HS-27A (cell line): ENCODE results near the gene CORIN.

Source experiments
- DNase-seq: peaks from one replicate; pipeline ENCODE4 v3.0.0-alpha.2; 2012; ENCODE audit warnings: low read depth, missing footprints

The CORIN gene, protein sequence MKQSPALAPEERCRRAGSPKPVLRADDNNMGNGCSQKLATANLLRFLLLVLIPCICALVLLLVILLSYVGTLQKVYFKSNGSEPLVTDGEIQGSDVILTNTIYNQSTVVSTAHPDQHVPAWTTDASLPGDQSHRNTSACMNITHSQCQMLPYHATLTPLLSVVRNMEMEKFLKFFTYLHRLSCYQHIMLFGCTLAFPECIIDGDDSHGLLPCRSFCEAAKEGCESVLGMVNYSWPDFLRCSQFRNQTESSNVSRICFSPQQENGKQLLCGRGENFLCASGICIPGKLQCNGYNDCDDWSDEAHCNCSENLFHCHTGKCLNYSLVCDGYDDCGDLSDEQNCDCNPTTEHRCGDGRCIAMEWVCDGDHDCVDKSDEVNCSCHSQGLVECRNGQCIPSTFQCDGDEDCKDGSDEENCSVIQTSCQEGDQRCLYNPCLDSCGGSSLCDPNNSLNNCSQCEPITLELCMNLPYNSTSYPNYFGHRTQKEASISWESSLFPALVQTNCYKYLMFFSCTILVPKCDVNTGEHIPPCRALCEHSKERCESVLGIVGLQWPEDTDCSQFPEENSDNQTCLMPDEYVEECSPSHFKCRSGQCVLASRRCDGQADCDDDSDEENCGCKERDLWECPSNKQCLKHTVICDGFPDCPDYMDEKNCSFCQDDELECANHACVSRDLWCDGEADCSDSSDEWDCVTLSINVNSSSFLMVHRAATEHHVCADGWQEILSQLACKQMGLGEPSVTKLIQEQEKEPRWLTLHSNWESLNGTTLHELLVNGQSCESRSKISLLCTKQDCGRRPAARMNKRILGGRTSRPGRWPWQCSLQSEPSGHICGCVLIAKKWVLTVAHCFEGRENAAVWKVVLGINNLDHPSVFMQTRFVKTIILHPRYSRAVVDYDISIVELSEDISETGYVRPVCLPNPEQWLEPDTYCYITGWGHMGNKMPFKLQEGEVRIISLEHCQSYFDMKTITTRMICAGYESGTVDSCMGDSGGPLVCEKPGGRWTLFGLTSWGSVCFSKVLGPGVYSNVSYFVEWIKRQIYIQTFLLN

DNA sequence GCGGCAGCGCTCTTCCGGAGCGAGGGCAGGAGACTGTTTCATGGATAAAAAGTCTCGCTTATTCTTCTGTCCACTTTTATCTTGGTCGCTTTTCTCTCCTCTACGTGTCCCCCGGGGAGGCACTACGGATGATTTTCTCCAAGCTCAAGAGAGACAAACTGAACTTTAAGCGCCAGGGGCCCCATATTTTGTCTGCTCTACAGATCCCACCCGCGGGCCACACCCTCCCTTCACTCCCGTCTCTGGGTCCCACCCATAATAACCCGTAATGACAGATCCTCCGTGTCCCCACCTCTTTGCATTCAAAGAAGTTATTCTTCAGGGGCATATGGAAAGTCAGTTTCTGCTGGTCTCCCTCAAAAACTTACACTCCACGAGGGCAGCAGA, at the start of gene CORIN:
TSS of gene CORIN (minus strand) at position 160 of the 387 bp plus-strand sequence. CDS start at position 42, 118 bp downstream.
- DNase-seq = no peak

DNA sequence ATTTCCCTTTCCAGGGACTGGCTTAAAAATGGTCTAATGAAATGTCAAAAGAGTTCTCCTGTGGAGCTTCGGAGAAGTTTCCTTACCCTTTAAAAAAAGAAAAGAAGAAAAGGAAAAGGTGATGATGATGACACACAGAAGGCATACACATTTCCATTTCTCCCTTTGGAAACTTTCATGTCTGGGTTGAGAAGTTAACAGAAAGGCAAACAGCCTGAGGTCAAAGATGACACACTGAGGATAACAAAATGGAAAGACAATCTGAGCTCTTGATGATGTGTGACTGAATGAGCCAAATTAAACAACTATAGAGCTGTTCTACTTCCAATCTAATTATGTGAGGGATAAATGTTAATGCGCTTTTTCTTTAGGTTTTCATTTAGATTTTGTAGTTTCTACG, 44.4 kb upstream of the CORIN start:
- no peak for DNase-seq

DNA sequence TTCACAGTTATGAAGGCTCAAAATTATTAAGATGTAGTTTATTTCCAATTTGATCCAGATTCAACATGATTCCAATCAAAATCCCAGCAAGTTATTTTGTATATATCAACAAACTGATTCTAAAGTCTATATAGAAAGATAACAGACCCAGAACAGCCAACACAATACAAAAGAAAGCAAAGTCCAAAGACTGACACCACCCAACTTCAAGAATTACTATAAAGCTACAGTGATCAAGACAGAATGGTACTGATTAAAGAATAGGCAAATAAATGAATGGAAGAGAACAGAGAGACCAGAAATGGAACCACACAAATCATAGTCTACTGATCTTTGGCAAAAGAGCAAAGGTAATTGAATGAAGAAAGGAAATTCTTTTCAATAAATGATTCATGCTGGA, 41.6 kb upstream of the CORIN start:
- no peak for DNase-seq

DNA sequence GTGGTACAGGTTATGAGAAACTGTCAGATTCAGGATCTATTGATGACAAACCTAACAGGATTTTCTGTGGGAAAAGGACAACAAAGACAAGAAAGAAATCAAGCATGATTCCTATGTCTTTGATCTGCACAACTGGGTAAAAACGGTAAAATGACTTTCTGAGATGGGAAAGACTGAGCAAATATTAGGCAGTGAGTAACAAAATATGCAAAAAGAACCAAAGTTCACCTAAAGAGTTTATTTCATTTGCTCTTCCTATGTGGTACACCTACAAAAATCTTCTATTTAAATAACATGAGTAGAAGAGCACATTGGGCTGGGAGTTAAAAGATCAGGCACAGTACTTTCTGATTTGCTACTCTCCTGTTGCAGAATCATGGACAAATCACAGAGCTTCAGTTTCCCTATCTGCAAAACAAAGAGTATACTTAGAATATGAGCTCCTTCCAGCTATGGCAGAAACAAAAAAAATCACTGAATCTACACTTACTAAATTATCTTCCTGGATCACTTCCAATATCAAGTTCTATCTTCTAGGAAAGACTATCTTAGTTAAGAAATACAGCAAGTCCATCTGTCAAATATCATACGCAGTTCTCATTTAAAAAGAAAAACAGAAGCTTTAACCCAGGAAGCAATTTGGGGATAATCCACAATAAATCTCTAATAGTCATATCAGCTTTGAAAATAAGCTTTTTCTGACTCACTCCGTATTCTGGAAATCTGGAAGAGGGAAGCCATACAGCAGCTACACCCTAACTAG, 39.1 kb upstream of the CORIN start:
- DNase-seq = no peak

DNA sequence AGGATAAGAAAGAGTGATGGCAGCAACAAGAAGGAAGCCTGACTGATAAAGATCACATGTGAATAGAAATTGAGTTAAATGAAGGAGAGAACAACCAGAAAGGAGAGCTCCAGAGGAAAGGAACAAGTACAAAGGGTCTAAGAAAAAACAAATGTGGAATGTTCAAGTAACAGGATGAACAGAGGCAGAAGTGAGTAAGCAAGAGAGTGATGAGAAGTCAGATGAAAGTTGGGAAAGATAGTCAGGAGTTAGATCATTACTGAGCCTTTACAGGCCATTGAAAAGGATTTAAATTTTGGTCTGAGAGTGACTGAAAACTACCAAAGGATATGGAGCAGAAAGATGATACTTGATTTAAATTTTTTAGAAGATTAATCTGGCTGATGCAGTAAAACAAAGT, 38.4 kb upstream of the CORIN start:
- no peak for DNase-seq

DNA sequence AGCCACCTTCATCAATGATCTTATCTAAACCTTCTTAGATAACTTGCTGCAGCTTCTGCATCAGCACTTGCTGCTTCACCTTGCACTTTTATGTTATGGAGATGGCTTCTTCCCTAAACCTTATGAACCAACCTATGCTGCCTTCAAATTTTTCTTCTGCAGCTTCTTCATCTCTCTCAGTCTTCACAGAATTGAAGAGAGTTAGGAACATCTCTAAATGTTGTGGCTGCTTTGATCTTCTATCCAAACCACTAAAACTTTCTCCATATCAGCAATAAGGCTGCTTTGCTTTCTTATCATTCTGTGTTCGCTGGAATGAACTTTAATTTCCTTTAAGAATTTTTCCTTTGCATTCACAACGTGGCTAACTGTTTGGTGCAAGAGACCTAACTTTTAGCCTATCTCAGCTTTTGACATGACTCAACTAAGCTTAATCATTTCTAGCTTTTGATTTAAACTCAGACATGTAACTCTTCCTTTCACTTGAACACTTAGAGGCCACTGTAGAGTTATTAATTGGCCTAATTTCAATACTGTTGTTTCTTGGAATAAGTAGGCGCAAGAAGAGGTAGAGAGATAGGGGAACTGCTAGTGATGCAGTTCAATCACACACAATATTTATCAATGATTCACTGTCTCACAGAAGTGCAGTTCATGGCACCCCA, 36.1 kb upstream of the CORIN start:
- DNase-seq = no peak

DNA sequence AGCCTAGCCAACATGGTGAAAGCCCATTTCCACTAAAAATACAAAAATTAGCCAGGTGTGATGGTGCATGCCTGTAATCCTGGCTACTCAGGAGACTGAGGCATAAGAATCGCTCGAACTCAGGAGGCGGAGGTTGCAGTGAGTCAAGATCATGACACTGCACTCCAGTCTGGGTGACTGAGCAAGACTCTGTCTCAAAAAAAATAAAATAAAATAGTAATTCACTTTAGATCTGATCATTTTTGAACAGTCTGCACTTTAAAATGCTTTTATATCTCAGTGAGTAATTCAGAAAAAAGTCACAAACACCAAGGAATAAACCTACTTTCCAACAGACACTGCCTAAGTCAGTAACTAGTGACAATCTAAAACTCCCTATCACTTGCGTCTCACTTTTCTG, 25.6 kb upstream of the CORIN start:
- DNase-seq = no peak

DNA sequence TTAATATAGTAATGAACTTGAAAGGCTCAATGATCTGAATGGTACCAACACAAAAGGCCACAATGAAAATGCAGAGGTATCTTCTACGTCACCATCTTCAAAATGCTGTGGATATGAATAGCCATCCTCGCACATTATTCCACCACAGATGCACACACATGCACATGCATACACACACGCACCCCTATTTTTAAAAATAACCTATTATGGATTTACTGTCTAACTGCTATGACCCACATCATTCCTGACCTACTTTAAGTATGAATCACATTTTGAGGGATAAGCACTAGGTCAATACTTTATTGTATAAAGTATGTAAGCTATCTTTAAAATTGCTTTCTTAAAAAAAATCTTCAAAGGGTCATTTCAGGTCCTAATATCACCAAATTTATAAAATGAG, 24.4 kb upstream of the CORIN start:
- DNase-seq = peak; percentile 80

DNA sequence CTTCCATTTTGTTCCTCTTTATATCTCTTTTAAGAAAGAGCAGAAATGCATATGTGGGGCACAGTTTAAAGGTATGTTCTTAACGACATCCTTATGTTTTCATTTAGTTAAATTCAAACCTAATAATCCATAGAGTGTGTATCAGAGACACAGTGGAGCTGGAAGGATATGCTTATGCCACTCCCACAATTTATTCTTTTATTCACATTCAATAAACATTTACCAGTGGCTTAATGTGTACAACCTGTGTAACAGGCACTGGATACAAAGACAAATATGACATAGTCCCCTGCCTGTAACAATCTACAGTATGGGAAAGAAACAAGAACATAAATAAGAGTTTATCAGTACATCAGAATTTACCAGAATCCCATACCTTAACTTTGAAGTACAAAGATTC, 22.4 kb upstream of the CORIN start:
- DNase-seq = no peak

DNA sequence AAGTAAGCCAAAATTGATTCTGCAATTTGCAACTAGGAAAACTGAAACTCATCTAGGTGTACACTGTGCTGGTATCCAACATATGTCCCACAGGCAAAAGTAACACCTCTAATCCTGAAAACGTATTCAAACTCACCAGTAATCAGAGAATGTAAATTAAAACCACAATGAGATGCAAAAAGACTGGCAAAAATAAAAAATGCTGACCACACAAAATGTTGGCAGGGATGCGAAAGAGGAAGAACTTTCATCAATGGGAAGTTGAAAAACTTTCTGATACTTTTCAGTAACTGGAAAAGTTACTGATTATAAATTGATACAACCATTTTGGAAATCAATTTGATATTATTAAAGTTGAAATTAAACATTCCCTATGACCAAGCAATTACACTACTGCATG, 20.1 kb upstream of the CORIN start:
- no peak for DNase-seq

DNA sequence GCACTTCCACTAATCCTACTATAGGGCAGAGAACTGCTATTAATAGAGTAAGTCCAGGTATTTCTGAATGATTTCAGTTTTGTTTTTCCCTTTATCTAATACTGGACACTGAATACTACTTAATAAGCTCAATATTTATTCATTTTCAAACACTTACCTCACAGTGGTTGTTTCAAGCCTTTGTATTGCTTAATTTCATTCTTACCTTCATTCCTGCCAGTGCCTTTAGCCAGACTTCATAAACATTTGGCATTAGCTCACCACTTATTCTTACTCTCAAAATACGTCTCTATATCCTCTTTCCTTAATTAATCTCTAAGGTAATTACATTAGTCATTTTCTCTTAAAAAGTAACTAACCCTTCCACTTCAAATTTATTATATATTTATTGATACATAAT, 18.8 kb upstream of the CORIN start:
- no peak for DNase-seq

DNA sequence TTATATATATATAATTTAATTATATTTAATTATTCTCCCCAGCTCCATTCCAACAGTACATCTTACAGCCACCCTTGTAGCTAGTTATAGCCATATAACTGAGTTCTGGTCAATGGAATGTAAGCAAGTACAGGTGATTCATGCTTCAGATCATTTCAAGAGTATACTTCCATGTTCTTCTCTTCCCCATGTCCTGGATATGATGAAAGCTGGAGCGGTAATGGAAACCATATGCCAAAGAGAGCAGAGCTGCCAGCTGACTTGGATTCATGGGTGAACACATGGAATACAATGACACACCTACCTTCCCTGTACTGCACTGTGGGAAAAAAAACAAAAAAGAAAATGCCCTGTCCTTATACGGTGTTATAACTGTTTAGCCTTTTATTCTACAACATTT, 17.5 kb upstream of the CORIN start:
- DNase-seq = no peak

DNA sequence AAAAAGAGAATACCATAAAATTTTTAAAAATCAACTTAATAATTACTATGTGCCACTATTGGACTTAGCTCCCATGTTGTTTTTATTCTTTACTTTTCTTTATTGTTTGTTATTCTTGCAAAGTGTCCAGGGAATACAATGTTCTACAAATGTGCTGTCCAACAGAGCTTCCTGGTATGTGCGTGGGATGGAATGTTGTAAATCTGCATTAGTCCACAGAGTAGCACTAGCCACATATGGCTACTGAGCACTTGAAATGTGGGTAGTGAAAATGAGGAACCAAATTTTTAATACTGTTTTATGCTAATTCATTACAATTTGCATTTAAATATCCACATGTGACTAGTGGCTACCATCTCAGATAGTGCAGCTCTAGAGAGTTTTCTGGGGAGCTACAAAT, 14.3 kb upstream of the CORIN start:
- DNase-seq = no peak

DNA sequence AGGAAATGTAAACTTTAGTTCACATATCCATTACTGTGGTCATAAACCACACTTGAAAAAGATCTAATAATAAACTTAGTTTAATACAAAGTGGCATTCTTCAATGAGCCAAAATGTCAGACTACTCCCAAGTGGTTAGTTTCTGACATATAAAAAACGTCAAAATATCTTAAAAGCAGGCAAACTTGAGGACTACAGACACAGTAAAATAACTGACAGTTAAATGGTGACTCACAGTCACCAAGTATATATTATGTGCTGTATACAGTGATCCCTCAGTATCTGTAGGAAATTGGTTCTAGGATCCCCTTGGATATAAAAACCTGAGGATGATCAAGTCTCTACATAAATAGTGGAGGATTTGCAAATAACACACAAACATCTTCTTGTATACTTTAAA, 11.6 kb upstream of the CORIN start:
- DNase-seq = no peak

DNA sequence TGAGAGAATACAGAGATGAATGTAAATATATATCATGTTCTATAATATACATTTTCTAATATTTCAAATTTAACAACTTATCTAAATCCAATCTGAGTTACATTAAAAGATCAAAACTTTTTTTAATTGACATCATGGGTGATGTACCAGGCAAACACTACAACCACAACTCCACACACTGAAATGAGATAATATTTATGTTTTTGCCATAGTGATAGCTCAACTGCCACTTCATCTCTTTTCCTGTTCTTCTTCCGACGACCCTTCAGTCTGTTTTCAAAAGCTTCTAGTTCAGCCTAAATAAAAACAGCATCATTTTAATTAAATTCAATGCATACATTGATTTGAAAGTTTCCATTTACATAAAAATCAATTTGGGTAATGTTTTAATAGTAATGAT, 10.2 kb upstream of the CORIN start:
- no peak for DNase-seq

DNA sequence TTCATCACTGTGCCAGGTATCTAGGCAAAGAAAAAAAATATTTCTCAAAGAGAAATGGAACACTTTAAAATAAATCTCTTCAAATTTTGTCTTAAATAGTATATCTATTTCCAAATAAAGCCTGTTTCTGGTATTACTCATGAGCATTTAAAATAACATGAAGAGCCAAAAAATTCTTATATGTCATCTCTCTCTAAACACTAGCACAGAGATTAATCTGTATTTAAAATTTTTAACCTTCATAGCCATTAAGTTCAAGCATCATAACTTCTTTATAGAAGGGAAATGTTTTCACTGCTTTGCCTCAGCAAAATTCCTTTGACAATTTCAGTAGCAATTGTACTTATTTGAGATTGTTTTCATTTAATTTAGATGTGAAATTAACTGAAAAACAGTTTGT, 5.1 kb upstream of the CORIN start:
- DNase-seq = no peak

DNA sequence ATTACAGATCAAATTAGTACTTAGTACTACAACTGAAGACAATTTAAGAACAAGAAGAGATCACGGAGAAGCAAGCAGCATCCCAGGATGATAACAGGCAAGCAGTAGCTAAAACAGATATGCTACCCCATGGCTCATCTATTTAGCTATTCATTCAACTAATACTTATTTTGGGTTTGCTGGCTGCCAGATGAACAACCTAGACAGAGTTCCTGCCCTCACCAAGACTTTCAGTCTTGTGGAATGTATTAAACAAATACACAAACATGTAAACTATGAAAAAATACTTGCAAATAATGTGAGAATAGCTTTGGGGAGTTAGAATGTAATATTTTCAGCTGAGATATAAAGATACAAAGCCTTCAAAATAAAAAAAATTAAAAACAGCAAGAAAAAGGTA, 2.4 kb upstream of the CORIN start:
- no peak for DNase-seq

DNA sequence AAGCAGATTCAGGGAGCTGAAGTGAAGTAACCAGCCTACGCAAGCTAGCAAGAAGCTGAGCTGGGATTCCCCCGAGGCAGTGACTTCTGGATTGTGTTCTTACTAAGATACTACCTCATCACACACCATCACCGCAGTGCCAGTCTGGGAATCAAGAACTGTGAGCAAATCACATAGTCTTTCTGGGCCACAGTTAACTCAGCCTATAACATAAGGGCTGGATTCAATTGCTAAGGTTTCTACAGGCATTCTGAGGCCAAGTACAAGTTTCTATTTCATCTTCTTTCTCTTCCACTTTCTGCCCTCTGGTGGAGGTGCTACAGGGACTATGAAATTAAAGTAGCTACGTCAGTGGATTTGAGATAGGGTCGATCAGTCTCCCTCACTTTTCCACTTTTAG, 1.4 kb upstream of the CORIN start:
- DNase-seq = no peak

DNA sequence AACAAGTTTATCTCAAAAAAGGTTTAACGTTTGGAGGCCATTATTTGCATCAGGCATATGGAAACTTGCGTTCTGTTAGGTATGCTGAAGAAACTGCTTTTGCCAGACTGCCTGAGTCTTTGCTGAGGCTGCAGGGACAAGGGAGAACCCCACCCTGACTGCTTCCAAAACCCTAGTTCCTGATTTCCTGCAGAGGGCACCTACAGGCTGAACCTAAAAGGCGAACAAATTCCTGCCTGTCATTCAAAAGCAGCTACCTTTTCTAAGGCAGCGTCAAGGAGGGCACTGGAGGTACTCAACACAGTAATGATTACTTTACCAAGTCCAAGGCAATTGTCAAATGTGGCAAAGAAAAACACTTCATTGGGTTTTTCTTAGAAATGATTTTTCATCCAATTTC, 578 bp upstream of the CORIN start:
- no peak for DNase-seq

DNA sequence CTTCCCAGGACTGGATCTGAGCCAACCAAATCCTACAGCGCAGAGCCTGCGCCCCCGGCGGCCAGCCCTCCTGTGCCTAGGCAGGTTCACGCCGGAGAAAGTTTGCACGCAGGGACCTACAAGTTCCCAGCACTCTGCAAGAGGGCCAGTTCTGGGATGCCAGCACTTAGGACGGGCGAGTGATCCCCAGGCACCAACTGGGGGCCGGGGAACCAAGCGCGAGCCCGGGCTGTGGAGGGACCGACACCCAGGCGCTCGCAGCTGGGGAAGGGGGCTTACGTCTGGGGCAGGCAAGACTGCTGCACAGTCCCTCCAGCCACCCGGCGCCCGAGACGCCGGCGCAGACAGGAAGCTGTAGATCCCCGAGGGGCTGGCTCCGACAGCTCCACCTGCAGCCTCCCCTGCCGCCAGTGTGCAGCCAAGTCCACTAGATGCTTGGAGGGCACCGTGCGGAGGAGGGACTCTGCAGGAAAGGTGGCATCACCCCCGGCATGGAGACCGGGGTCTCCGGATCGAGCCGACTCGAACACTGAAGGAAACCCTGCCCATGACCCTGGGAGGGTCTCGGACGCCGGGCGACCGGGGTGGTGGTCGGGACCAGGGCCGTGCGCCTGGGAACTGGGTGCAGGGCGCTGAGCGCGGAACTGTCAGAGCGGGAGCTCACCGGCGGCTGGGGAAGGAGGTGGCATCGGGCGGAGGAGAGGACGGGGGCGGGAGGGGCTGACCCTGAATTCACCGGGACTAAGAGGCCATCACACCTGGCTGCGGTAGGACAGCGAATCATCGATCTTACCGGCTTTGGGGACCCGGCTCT, 566 bp downstream of the CORIN start:
- no peak for DNase-seq

DNA sequence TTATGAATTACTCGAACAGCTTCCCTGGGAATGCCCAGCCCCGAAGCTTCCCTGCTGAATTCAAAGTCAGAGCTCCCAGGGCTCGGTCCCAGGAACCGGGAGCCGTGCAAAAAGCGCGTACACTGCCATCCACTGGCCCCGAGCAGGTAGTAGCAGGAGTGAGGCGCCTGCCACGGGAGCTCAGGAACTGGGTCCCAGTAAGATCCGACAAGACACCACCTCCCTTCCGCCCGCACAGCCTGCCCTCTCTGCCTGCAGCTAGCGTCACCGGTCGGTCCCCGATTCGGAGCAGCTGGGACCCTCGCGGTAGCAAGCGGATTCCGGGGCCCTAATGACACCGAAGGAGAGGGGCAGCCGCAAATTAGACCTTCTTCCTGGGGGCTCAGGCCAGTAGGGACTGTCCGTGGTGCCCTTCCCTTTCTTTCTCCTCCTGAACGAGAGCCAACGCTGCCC, 1.2 kb downstream of the CORIN start:
- peak; percentile 66 for DNase-seq
